Measurements from ENCODE around the gene NCR3LG1. TPM values are rescaled to one million over a fixed set of nuclear protein-coding genes. Genes with fewer than 3 reads are reported as not detected.

Gene NCR3LG1
- polyA plus RNA-seq, 2 of the 4 experiments (the other 2 are of a cell fraction): 1.1 to 2.4 TPM

GRCh38 chr11:17395978-17396377 lies 44.4 kb downstream of the NCR3LG1 start:
- WGBS (ENCODE audit: missing lambda C conversion rate): 69% methylated on average over 6 of the region's 6 CpGs
- TF ChIP-seq EP300 (IDR thresholded peaks at IDR 0.05): no peak
- TF ChIP-seq EHF (CRISPR knock-in tag; IDR thresholded peaks at IDR 0.05): no peak
- TF ChIP-seq SMC3 (IDR thresholded peaks at IDR 0.05): no peak
- no peak for TF ChIP-seq USF2 (IDR thresholded peaks at IDR 0.05)
- TF ChIP-seq HMGXB4 (CRISPR knock-in tag; IDR thresholded peaks at IDR 0.05; ENCODE audit: borderline replicate concordance): no peak
- TF ChIP-seq RFX5 (IDR thresholded peaks at IDR 0.05): no peak
- no peak for TF ChIP-seq RCOR1 (IDR thresholded peaks at IDR 0.05; ENCODE audit: low read depth, low read length)
- no peak for TF ChIP-seq POLR2A (IDR thresholded peaks at IDR 0.05; ENCODE audit: low read length)
- no peak for TF ChIP-seq KDM1A (IDR thresholded peaks at IDR 0.05; ENCODE audit: low read depth)
- no peak for TF ChIP-seq ZFP36 (IDR thresholded peaks at IDR 0.05; ENCODE audit: borderline replicate concordance, partially characterized antibody)
- TF ChIP-seq HOXB5 (CRISPR knock-in tag; IDR thresholded peaks at IDR 0.05): no peak
- no peaks in the 10 kb centered on the region for H3K4me1 ChIP-seq
- H3K4me3 ChIP-seq: no peak overlapping the region
- ChIA-PET CTCF (interaction anchor here (1.4 to 5.9 kb wide), 3 partner anchors 12 to 129 kb away, joined by 3 to 31 read pairs (median 8); no protein-coding TSS in a partner anchor), POLR2A (interaction anchor here (0.6 kb wide), 1 partner anchor 77 kb away, joined by 3 read pairs; no protein-coding TSS in a partner anchor)
- no peak for ATAC-seq
- H3K4me2 ChIP-seq: no peak overlapping the region
- DNase-seq (ENCODE audit: low read depth in 1 of 2, low spot score in 1 of 2): no peak
- FAIRE-seq: no peak
- H3K27ac ChIP-seq: no peak overlapping the region
- H3K9me3 ChIP-seq: no peaks in the 10 kb centered on the region

- ATAC-seq (no peak; a peak in 1 of 6 replicates), DNase-seq (ENCODE audit: low read depth in 1 of 2, low spot score in 1 of 2) (no peak), FAIRE-seq (no peak)
- 79% methylated on average over 17 of the region's 22 CpGs for WGBS (ENCODE audit: missing lambda C conversion rate)
- H3K27ac ChIP-seq: no peak overlapping the region
- H3K4me2 ChIP-seq: no peak overlapping the region
- TF ChIP-seq BCL3 (IDR thresholded peaks at IDR 0.05) (no peak), CHD2 (IDR thresholded peaks at IDR 0.05; ENCODE audit: low read length, partially characterized antibody) (no peak), JUN (IDR thresholded peaks at IDR 0.05) (no peak), RCOR1 (IDR thresholded peaks at IDR 0.05; ENCODE audit: low read depth, low read length) (no peak), CEBPB (IDR thresholded peaks at IDR 0.05) (no peak), HDAC2 (IDR thresholded peaks at IDR 0.05) (no peak), CBX2 (IDR thresholded peaks at IDR 0.05; ENCODE audit: borderline replicate concordance, low read depth) (no peak)
- H3K4me1 ChIP-seq: no peaks in the 10 kb centered on the region
- no peaks in the 10 kb centered on the region for H3K9me3 ChIP-seq
- ChIA-PET POLR2A (no interaction called here), CTCF (interaction anchor here (0.5 to 5.9 kb wide), 7 partner anchors 13 to 167 kb away, joined by 3 to 31 read pairs (median 4); no protein-coding TSS in a partner anchor)
- no peak overlapping the region for H3K4me3 ChIP-seq
These were observed 45.2 kb downstream of the NCR3LG1 start for GRCh38 chr11:17396598-17397310.

GRCh38 chr11:17397311-17398002 lies 45.9 kb downstream of the NCR3LG1 start:
- WGBS (ENCODE audit: missing lambda C conversion rate): 91% methylated on average over 12 of the region's 14 CpGs
- FAIRE-seq (no peak), DNase-seq (ENCODE audit: low read depth in 1 of 2, low spot score in 1 of 2) (no peak), ATAC-seq (no peak)
- H3K27ac ChIP-seq: no peak overlapping the region
- H3K4me1 ChIP-seq: no peaks in the 10 kb centered on the region
- ChIA-PET POLR2A (no interaction called here), CTCF (interaction anchor here (0.5 to 7.2 kb wide), 11 partner anchors 7 to 167 kb away, joined by 3 to 59 read pairs (median 3); partner anchors contain the start of gene KCNJ11)
- no peak overlapping the region for H3K4me3 ChIP-seq
- no peaks in the 10 kb centered on the region for H3K9me3 ChIP-seq
- no peak overlapping the region for H3K4me2 ChIP-seq
- no peak for TF ChIP-seq FOSB (CRISPR knock-in tag; IDR thresholded peaks at IDR 0.05)
- no peak for TF ChIP-seq POLR2AphosphoS2 (conservative IDR thresholded peaks at IDR 0.05; ENCODE audit: low read length)
- TF ChIP-seq ZC3H11A (IDR thresholded peaks at IDR 0.05): no peak
- TF ChIP-seq RFX5 (IDR thresholded peaks at IDR 0.05): no peak
- TF ChIP-seq CBX8 (IDR thresholded peaks at IDR 0.05): no peak
- TF ChIP-seq RARB (CRISPR knock-in tag; IDR thresholded peaks at IDR 0.05): no peak
- TF ChIP-seq RAD21 (conservative IDR thresholded peaks at IDR 0.05 in 1 of 2, IDR thresholded peaks at IDR 0.05 in 1 of 2): no peak
- no peak for TF ChIP-seq BHLHE40 (IDR thresholded peaks at IDR 0.05; ENCODE audit: low read depth, low read length)

All from A549 (cell line).